Activated CD4-positive, alpha-beta memory T cell treated with anti-CD3 and anti-CD28 coated beads, Interleukin-2, amount 10 ng/mL, durations not matched to agents 7 days and 5 days (primary cell): ENCODE measurements around the gene DST. TPM values are rescaled to one million over a fixed set of nuclear protein-coding genes. Genes with fewer than 3 reads are reported as not detected.

Experiments
- CTCF ChIA-PET: fragments of 350-600 bp; sonication (Branson Sonifier 250); formaldehyde crosslinking; loops from one replicate; lab custom pipeline; 2021; ENCODE audit warnings: antibody characterized with exemption, inconsistent platforms; lab: Charles Lee
- POLR2A ChIA-PET: fragments of 350-600 bp; sonication (Branson Sonifier 250); formaldehyde crosslinking; loops from one replicate; lab custom pipeline; 2021; ENCODE audit warnings: antibody characterized with exemption; lab: Charles Lee
- DNase-seq: peaks from one replicate; pipeline ENCODE4 v3.0.0-alpha.2; 2020
- H3K27ac Mint-ChIP-seq: one replicate; pipeline ENCODE4 v1.8.0; 2021; ENCODE audit warnings: mild to moderate bottlenecking, mixed read lengths
- H3K27me3 Mint-ChIP-seq: one replicate; pipeline ENCODE4 v1.8.0; 2021; ENCODE audit warnings: mixed read lengths
- H3K36me3 Mint-ChIP-seq: one replicate; pipeline ENCODE4 v1.8.0; 2021; ENCODE audit warnings: low read depth, mixed read lengths
- H3K4me1 Mint-ChIP-seq: one replicate; pipeline ENCODE4 v1.8.0; 2021; ENCODE audit warnings: mixed read lengths
- H3K4me3 Mint-ChIP-seq: one replicate; pipeline ENCODE4 v1.8.0; 2021; ENCODE audit warnings: mild to moderate bottlenecking, mixed read lengths
- H3K9me3 Mint-ChIP-seq: one replicate; pipeline ENCODE4 v1.8.0; 2021; ENCODE audit warnings: mixed read lengths
- total RNA-seq, 2 experiments: library from RNA; stranded (reverse); gene quantifications; one replicate each; pipeline ENCODE4 v1.2.3, GENCODE V29; 2021

DST gene
- total RNA-seq, 2 experiments from 2014 or later = 5.4 to 5.5 TPM

GRCh38 chr6:56520218-56520617, 122.5 kb downstream of the DST start:
- CTCF ChIA-PET = interaction anchor here (1.7 kb wide), 1 partner anchor 22 kb away, joined by 5 read pairs; no protein-coding TSS in a partner anchor
- Mint-ChIP-seq H3K27me3 (no peaks in the 10 kb centered on the region), H3K27ac (no peak overlapping the region), H3K4me1 (no peaks in the 10 kb centered on the region), H3K9me3 (no peaks in the 10 kb centered on the region), H3K36me3 (no peaks in the 10 kb centered on the region), H3K4me3 (no peak overlapping the region)
- POLR2A ChIA-PET = no interaction called here
- no peak for DNase-seq

- no peaks in the 10 kb centered on the region for H3K27me3 Mint-ChIP-seq
- no peaks in the 10 kb centered on the region for H3K36me3 Mint-ChIP-seq
- no peak overlapping the region for H3K4me3 Mint-ChIP-seq
- ChIA-PET CTCF (interaction anchor here (1.7 kb wide), 1 partner anchor 23 kb away, joined by 5 read pairs; no protein-coding TSS in a partner anchor), POLR2A (no interaction called here)
- DNase-seq = no peak
- no peak overlapping the region for H3K27ac Mint-ChIP-seq
- no peaks in the 10 kb centered on the region for H3K9me3 Mint-ChIP-seq
- H3K4me1 Mint-ChIP-seq = no peaks in the 10 kb centered on the region
Observed at GRCh38 chr6:56518995-56519767, 123.5 kb downstream of the DST start.

- POLR2A ChIA-PET = no interaction called here
- CTCF ChIA-PET = no interaction called here
- DNase-seq = no peak
Observed at GRCh38 chr6:56517155-56517745, 125.4 kb downstream of the DST start.

GRCh38 chr6:56516003-56516402, 126.7 kb downstream of the DST start:
- ChIA-PET POLR2A (no interaction called here), CTCF (no interaction called here)
- no peak for DNase-seq
- no peaks in the 10 kb centered on the region for H3K27me3 Mint-ChIP-seq
- no peaks in the 10 kb centered on the region for H3K9me3 Mint-ChIP-seq
- H3K27ac Mint-ChIP-seq = no peak overlapping the region
- no peaks in the 10 kb centered on the region for H3K4me1 Mint-ChIP-seq
- no peak overlapping the region for H3K4me3 Mint-ChIP-seq
- H3K36me3 Mint-ChIP-seq = no peaks in the 10 kb centered on the region

More at GRCh38 chr6:56517155-56517745, 125.4 kb downstream of the DST start:
- Mint-ChIP-seq H3K9me3 (no peaks in the 10 kb centered on the region), H3K4me1 (no peaks in the 10 kb centered on the region), H3K27ac (no peak overlapping the region), H3K36me3 (no peaks in the 10 kb centered on the region), H3K27me3 (no peaks in the 10 kb centered on the region), H3K4me3 (no peak overlapping the region)

DNA sequence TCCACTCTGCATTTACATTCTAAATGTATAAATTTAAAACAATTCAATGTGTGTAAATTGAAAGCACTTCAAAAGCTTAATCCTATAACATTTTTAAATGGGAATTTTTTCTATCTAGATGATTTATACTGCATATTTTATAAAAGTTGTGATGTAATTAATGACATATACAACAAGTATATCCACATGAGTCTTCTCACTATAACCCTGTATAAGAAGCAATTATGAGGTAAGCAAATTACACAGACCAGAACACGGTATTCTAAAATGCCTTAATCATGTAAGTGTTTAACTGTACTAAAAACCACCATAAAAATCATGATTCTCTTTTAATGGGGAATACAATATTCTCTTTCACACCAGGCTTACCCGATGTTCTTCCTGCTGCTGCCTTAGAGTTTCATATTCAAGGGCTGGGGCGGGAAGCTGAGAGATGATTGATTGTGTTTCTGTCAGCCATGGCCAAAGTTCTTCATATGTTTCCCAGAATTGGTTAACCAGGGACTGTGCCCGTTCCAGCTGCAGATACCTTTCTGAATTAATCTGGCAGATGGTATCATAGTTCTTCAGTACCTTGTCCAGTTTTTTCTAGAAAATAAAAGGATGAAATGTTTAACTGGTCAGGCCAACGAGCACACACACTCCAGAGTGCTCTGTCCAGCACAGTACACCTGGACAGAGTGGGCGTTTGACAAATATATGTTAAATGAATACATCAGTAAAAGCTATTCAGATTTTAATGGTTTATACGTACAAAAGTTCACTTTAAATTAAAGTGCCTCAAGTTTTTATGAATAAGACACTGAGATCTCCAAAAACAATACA, 127.4 kb downstream of the DST start:
- Mint-ChIP-seq H3K27ac (no peak overlapping the region), H3K4me3 (no peak overlapping the region), H3K9me3 (no peaks in the 10 kb centered on the region), H3K27me3 (no peaks in the 10 kb centered on the region), H3K4me1 (no peaks in the 10 kb centered on the region), H3K36me3 (no peaks in the 10 kb centered on the region)
- CTCF ChIA-PET = no interaction called here
- POLR2A ChIA-PET = no interaction called here
- no peak for DNase-seq

- no peaks in the 10 kb centered on the region for H3K27me3 Mint-ChIP-seq
Observed at GRCh38 chr6:56514395-56514794, 128.3 kb downstream of the DST start.

DNA sequence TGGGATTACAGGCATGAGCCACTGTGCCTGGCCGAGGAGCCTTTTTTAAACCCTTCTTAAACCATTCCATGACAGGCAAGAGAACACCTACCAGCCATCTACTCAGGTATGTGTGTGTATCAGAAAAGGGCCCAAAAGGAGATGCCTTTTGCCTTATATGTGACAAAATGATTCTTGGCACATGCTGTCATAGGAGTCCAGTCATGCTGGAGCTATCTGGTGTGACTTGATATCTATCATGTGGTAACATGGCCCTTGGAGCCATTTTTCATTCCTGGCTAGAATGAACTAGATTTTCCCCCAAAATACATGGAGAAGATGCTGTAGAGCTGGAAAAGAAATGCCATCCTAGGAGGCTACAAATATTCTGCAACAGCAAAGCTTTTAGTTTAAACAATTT, 129.1 kb downstream of the DST start:
- Mint-ChIP-seq H3K27me3 (no peaks in the 10 kb centered on the region), H3K4me1 (no peaks in the 10 kb centered on the region), H3K27ac (no peak overlapping the region), H3K9me3 (no peaks in the 10 kb centered on the region), H3K36me3 (no peaks in the 10 kb centered on the region), H3K4me3 (no peak overlapping the region)
- DNase-seq = no peak
- ChIA-PET CTCF (no interaction called here), POLR2A (no interaction called here)

More at GRCh38 chr6:56514395-56514794, 128.3 kb downstream of the DST start:
- POLR2A ChIA-PET = no interaction called here
- CTCF ChIA-PET = no interaction called here
- Mint-ChIP-seq H3K4me1 (no peaks in the 10 kb centered on the region), H3K36me3 (no peaks in the 10 kb centered on the region), H3K4me3 (no peak overlapping the region), H3K9me3 (no peaks in the 10 kb centered on the region), H3K27ac (no peak overlapping the region)
- no peak for DNase-seq

- Mint-ChIP-seq H3K4me1 (no peaks in the 10 kb centered on the region), H3K27ac (no peak overlapping the region), H3K36me3 (no peaks in the 10 kb centered on the region), H3K4me3 (no peak overlapping the region), H3K9me3 (no peaks in the 10 kb centered on the region), H3K27me3 (no peaks in the 10 kb centered on the region)
- POLR2A ChIA-PET = no interaction called here
- DNase-seq = no peak
- CTCF ChIA-PET = no interaction called here
Observed at GRCh38 chr6:56511591-56511990, 131.1 kb downstream of the DST start.

DNA sequence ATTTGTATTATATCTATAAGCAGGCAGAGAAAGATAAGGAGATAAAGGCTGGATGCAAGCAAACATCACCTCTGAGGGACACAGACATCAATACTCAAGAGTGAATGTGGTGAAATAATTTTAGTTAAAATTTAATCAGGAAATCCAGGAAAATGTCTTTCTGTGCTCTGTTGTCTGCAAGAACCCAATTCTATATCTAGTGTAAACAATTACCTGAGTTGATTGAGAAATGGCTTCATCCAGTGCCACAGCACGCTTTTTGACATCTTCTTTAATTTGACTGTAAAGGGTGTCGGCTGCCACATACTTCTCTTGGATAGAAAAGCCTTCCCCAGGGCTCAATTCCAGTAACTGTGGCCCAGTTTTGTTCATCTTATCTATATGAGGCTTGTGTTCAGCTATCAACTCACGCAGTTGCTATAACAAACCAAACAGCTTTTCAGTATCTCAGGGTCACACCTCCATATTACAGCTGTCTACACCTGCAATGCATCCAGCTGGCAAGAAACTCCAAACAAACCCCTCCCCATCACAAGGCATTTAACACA, 131.6 kb downstream of the DST start:
- H3K4me3 Mint-ChIP-seq = no peak overlapping the region
- ChIA-PET POLR2A (no interaction called here), CTCF (no interaction called here)
- no peaks in the 10 kb centered on the region for H3K4me1 Mint-ChIP-seq
- no peaks in the 10 kb centered on the region for H3K9me3 Mint-ChIP-seq
- no peaks in the 10 kb centered on the region for H3K27me3 Mint-ChIP-seq
- no peaks in the 10 kb centered on the region for H3K36me3 Mint-ChIP-seq
- no peak for DNase-seq
- H3K27ac Mint-ChIP-seq = no peak overlapping the region

DNA sequence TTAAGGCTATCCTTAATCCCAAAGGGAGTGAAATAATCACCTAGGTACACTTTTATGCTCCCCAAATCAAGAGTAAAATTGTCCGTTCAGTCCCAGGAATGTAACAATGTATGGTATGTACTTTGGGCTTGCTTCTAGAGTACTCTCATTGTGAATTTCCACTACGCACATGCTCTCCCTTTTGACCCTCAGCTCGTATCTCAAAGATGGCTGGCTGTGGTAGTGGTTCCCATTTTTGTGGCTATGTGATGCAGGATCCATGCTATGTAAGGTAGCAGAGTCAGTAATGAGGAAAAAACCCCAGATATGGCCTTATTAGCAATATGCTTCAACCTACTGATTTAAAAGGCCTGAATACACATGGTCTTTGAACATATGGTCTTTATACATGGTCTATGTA, 133.7 kb downstream of the DST start:
- POLR2A ChIA-PET = no interaction called here
- Mint-ChIP-seq H3K4me3 (no peak overlapping the region), H3K27me3 (no peaks in the 10 kb centered on the region), H3K9me3 (no peaks in the 10 kb centered on the region), H3K36me3 (no peaks in the 10 kb centered on the region), H3K4me1 (no peaks in the 10 kb centered on the region), H3K27ac (no peak overlapping the region)
- CTCF ChIA-PET = no interaction called here
- no peak for DNase-seq

DNA sequence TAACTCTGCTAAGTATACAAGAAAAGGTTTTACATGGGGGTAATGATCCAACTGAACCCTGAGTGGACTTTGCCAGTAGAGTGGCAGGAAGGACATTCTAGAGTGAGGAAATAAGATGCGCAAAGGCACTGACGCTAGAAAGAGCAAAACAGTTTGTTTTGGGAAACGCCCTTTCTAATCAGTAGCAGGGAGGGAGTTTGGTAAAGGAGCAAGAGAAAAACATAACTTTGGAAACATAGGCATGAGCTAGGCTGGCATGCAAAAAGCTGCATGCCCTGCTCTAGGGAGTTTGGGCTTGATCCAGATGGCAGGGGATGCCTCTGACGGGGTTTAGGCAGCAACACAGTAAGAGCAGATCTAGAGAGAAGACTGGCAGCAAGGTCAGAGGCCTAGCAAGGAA, 135.2 kb downstream of the DST start:
- no peak for DNase-seq
- ChIA-PET CTCF (no interaction called here), POLR2A (no interaction called here)
- Mint-ChIP-seq H3K4me1 (no peaks in the 10 kb centered on the region), H3K9me3 (no peaks in the 10 kb centered on the region), H3K36me3 (no peaks in the 10 kb centered on the region), H3K4me3 (no peak overlapping the region), H3K27me3 (no peaks in the 10 kb centered on the region), H3K27ac (no peak overlapping the region)

GRCh38 chr6:56505512-56506260, 137.0 kb downstream of the DST start:
- ChIA-PET POLR2A (no interaction called here), CTCF (no interaction called here)
- no peaks in the 10 kb centered on the region for H3K36me3 Mint-ChIP-seq
- no peak for DNase-seq
- no peaks in the 10 kb centered on the region for H3K27me3 Mint-ChIP-seq
- H3K4me1 Mint-ChIP-seq = no peaks in the 10 kb centered on the region
- no peak overlapping the region for H3K27ac Mint-ChIP-seq
- no peaks in the 10 kb centered on the region for H3K9me3 Mint-ChIP-seq
- H3K4me3 Mint-ChIP-seq = no peak overlapping the region
